BJ (cell line): ENCODE measurements around the gene ZNF792. TPM values are rescaled to one million over a fixed set of nuclear protein-coding genes. Genes with fewer than 3 reads are reported as not detected.

ENCODE experiments used
- CTCF ChIA-PET: fragments of 350-600 bp; formaldehyde crosslinking; extraction: SDS; loops from one replicate; lab custom pipeline; 2021; ENCODE audit warnings: antibody characterized with exemption, inconsistent platforms; lab: Yijun Ruan, JAX
- POLR2A ChIA-PET: fragments of 300-600 bp; sonication (Branson Sonifier 250); formaldehyde crosslinking; extraction: SDS; loops from one replicate; lab custom pipeline; 2021; ENCODE audit warnings: antibody characterized with exemption; lab: Charles Lee
- DNase-seq: peaks from one replicate; pipeline ENCODE4 v3.0.0-alpha.2; 2011; ENCODE audit warnings: low read depth
- H3K27me3 ChIP-seq: 2 replicates; pipeline ENCODE4 v1.6.0; 2011; ENCODE audit warnings: low read length; ENCODE audit not compliant: control insufficient read depth, insufficient read depth
- H3K36me3 ChIP-seq: 2 replicates; pipeline ENCODE4 v1.5.1; 2011; ENCODE audit warnings: low read length; ENCODE audit not compliant: control insufficient read depth, insufficient read depth
- H3K4me3 ChIP-seq: 2 replicates; pipeline ENCODE4 v1.5.1; 2011; ENCODE audit warnings: low read depth, mild to moderate bottlenecking, control low read depth, low read length
- CTCF ChIP-seq: IDR thresholded peaks from 2 replicates; pipeline ENCODE4 v1.5.1; 2011; ENCODE audit warnings: low read depth, mild to moderate bottlenecking, control low read depth, inconsistent platforms, low read length, moderate library complexity; ENCODE audit not compliant: insufficient read depth
- polyA plus RNA-seq: library from polyadenylated mRNA; depleted of rRNA; stranded (reverse); fragments of >200 nt; gene quantifications from 2 replicates; pipeline ENCODE4 v1.2.3, GENCODE V29; 2011

ZNF792 gene
- polyA plus RNA-seq, 1 experiment: 1.8 TPM

- no peak overlapping the region for H3K4me3 ChIP-seq
- ChIA-PET CTCF (interaction anchor here (5.8 kb wide), 1 partner anchor 8 kb away, joined by 31 read pairs; no protein-coding TSS in a partner anchor), POLR2A (no interaction called here)
- DNase-seq: no peak
- no peaks in the 10 kb centered on the region for H3K27me3 ChIP-seq
- TF ChIP-seq CTCF: no peak
- peaks cover 3% of the 10 kb centered on the region for H3K36me3 ChIP-seq
Observed at GRCh38 chr19:34964598-34964997, 569 bp upstream of the ZNF792 start.

- ChIA-PET CTCF (interaction anchor here (0.8 to 5.8 kb wide), 5 partner anchors 10 to 81 kb away, joined by 3 to 31 read pairs (median 4); no protein-coding TSS in a partner anchor), POLR2A (no interaction called here)
- peak overlapping the region; percentile 94 for H3K4me3 ChIP-seq
- TF ChIP-seq CTCF: no peak
- DNase-seq: no peak
- peaks cover 14% of the 10 kb centered on the region for H3K36me3 ChIP-seq
- H3K27me3 ChIP-seq: no peaks in the 10 kb centered on the region
Observed at GRCh38 chr19:34962687-34963572, 1.1 kb downstream of the ZNF792 start.

DNA sequence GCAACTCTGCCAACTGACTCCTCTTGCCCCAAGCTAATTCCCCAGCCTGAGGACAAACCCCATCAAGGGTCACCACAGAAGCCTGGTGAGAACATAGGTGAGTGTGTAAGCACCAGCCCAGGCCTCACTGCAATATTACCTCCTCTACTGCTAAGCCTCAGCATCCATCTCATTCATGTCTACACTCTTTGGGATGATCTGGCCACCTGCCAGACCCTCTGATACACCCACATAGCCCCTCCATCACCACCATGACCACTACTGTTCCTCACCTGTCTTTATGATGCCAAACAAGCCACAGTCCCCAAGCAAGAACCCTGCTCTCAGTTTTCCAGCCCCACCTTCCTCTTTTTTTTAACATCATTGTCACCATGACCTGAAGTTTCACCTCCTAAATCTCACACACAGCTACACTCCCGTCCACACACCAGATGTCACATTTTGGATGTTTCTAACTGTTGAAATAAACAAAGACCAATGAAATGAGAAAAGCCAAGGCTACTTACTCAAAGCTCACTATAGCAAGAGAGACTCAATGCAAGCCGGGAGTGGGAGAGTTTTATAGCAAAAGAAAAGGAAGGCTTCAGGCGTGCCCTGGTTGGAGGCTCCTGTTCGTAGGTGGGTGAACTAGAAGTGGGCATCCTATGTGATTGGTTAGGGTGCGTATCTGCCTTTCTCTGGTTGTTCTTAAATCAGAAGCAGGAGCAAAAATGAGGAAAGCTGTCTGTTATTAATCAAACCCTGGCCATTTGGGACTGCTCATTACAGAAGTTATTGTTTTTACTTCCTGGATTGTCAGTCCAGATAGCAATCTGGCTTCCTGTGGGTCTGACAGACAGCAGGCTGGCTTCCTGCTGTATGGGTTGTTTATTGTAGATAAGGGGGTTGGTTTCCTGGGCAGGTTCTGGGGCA is 2.0 kb downstream of the ZNF792 start:
- TF ChIP-seq CTCF: no peak
- H3K36me3 ChIP-seq: peaks cover 20% of the 10 kb centered on the region
- no peaks in the 10 kb centered on the region for H3K27me3 ChIP-seq
- CTCF ChIA-PET: interaction anchor here (0.7 to 5.8 kb wide), 6 partner anchors 11 to 82 kb away, joined by 3 to 31 read pairs (median 4); no protein-coding TSS in a partner anchor
- DNase-seq: no peak
- POLR2A ChIA-PET: no interaction called here
- no peak overlapping the region for H3K4me3 ChIP-seq

DNA sequence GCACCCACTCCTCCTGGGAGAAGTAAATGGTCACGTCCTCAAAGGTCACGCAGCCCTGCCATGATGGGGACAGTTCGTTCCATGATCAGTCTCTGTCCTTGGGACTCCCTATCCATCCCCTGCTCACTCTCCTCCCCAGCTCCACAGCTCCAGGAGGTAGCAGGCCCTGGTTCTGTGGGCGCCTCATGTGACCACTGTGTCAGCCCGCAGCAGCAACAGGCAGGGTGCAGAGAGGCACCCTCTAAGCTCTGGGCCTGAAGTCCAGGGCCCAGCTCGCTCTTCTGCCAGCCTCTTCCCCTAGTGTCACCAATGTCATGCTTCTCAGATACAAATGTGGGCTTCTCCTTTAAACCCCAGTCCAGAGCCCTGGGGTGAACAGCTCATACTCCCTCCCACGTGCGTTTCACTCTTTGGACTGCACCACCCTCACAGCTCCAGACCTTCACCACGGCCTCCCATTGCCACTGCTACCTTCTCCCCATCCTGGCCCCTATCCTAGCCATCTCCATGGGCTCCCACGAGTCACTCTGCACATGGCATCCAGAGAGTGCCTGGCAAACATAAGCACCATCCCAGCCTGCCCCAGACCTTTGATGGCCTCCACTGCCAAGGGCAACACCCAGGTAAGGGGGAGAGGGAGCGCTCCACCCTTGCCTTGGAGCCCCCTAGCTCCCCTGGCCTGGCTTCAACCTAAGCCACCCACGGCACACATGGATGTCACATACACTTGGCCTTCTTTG is 2.9 kb downstream of the ZNF792 start:
- POLR2A ChIA-PET: no interaction called here
- DNase-seq: no peak
- CTCF ChIA-PET: interaction anchor here (0.7 to 5.8 kb wide), 3 partner anchors 12 to 103 kb away, joined by 3 to 31 read pairs (median 5); no protein-coding TSS in a partner anchor
- no peak for TF ChIP-seq CTCF
- Histone ChIP-seq H3K36me3 (peaks cover 20% of the 10 kb centered on the region), H3K27me3 (no peaks in the 10 kb centered on the region), H3K4me3 (no peak overlapping the region)
